H1 (cell line): ENCODE results near the gene GNB1. TPM values are rescaled to one million over a fixed set of nuclear protein-coding genes. Genes with fewer than 3 reads are reported as not detected.

Experiments used
- CTCF ChIA-PET: fragments of 300-600 bp; sonication (Branson Sonifier 250); formaldehyde crosslinking; loops from one replicate; lab custom pipeline; 2021; ENCODE audit not compliant: partially characterized antibody; lab: Charles Lee
- POLR2A ChIA-PET: fragments of 300-600 bp; sonication (Branson Sonifier 250); formaldehyde crosslinking; loops from one replicate; lab custom pipeline; 2021; ENCODE audit warnings: inconsistent platforms; ENCODE audit not compliant: partially characterized antibody; lab: Charles Lee
- DNase-seq, 2 experiments: peaks; one replicate each; pipeline versions ENCODE4 v3.0.0 to v3.0.0-alpha.2; 2010 to 2022; ENCODE audit warnings: low spot score in 2 of 2, low read depth in 1 of 2, mixed read lengths in 1 of 2
- FAIRE-seq: peaks from 2 replicates; lab custom pipeline; 2011; peaks lifted over from hg19 to GRCh38; lab: Jason Lieb, UNC
- H2AFZ ChIP-seq: 2 replicates; pipeline ENCODE4 v1.8.1; 2012; ENCODE audit warnings: low read length, inconsistent platforms
- H2AK5ac ChIP-seq: 2 replicates; pipeline ENCODE4 v1.6.1; 2013; ENCODE audit warnings: low read depth, low read length
- H2BK120ac ChIP-seq: replicated peaks from 2 replicates; pipeline ENCODE3; 2013; ENCODE audit warnings: low read depth, low read length, inconsistent platforms
- H2BK12ac ChIP-seq: 2 replicates; pipeline ENCODE4 v1.6.1; 2013; ENCODE audit warnings: low read depth, low read length
- H2BK15ac ChIP-seq: 2 replicates; pipeline ENCODE4 v1.6.1; 2013; ENCODE audit warnings: low read length
- H2BK20ac ChIP-seq: 2 replicates; pipeline ENCODE4 v1.6.1; 2013; ENCODE audit warnings: low read length
- H2BK5ac ChIP-seq: 2 replicates; pipeline ENCODE4 v1.6.1; 2013; ENCODE audit warnings: low read depth, low read length
- H3K14ac ChIP-seq: 2 replicates; pipeline ENCODE4 v1.6.1; 2013; ENCODE audit warnings: inconsistent platforms; ENCODE audit not compliant: insufficient read length
- H3K18ac ChIP-seq: 2 replicates; pipeline ENCODE4 v1.6.1; 2013; ENCODE audit warnings: low read length; ENCODE audit errors: extremely low read depth
- H3K23ac ChIP-seq: 2 replicates; pipeline ENCODE4 v1.6.1; 2013; ENCODE audit warnings: inconsistent platforms; ENCODE audit not compliant: insufficient read length
- H3K23me2 ChIP-seq: 2 replicates; pipeline ENCODE4 v1.6.1; 2013; ENCODE audit warnings: low read depth, low read length
- H3K27ac ChIP-seq: 2 replicates; pipeline ENCODE4 v1.6.1; 2011; ENCODE audit warnings: low read depth, low read length, inconsistent platforms
- H3K27me3 ChIP-seq, 4 experiments: replicated peaks in 1 of 4; 1 replicate in 1 of 4; 2 replicates in 3 of 4; pipeline versions ENCODE4 v1.6.1 to v1.8.1; 2011 to 2013; ENCODE audit warnings: low read length in 3 of 4, mild to moderate bottlenecking in 3 of 4, inconsistent platforms in 2 of 4, mixed read lengths in 2 of 4, moderate library complexity in 1 of 4; ENCODE audit not compliant: control insufficient read depth in 3 of 4, insufficient read depth in 3 of 4; ENCODE audit errors: extremely low read depth in 1 of 4
- H3K36me3 ChIP-seq, 4 experiments: 2 replicates each; pipeline versions ENCODE4 v1.6.1 to v1.8.1; 2011 to 2013; ENCODE audit warnings: mild to moderate bottlenecking in 4 of 4, low read length in 3 of 4, moderate library complexity in 2 of 4, control low read depth in 1 of 4, inconsistent platforms in 1 of 4; ENCODE audit not compliant: insufficient read depth in 4 of 4, control insufficient read depth in 2 of 4
- H3K4ac ChIP-seq: replicated peaks from 2 replicates; pipeline ENCODE3; 2013; ENCODE audit warnings: low read length, low read depth, mixed read lengths, inconsistent platforms; ENCODE audit not compliant: insufficient read length
- H3K4me1 ChIP-seq, 4 experiments: replicated peaks in 1 of 4; 1 replicate in 1 of 4; 2 replicates in 3 of 4; pipeline versions ENCODE4 v1.6.1 to v1.8.1; 2011 to 2013; ENCODE audit warnings: low read length in 3 of 4, inconsistent platforms in 2 of 4, mixed read lengths in 1 of 4; ENCODE audit not compliant: insufficient read depth in 4 of 4, control insufficient read depth in 3 of 4
- H3K4me2 ChIP-seq, 2 experiments: 2 replicates each; pipeline versions ENCODE4 v1.6.1 to v1.8.1; 2011 to 2013; ENCODE audit warnings: low read depth in 2 of 2, low read length in 2 of 2, control low read depth in 1 of 2, inconsistent platforms in 1 of 2, mild to moderate bottlenecking in 1 of 2; ENCODE audit not compliant: insufficient read depth in 1 of 2
- H3K4me3 ChIP-seq, 4 experiments: fragments of 200-600, 300-600 bp in 1 of 4; sonication (generic), shearing (Covaris generic), sonication (Bioruptor Twin) in 1 of 4; 2 replicates each; pipeline versions ENCODE4 v1.5.1 to v1.8.1; 2011 to 2016; ENCODE audit warnings: low read length in 4 of 4, low read depth in 3 of 4, control low read depth in 2 of 4, inconsistent platforms in 2 of 4, mild to moderate bottlenecking in 2 of 4, mixed read lengths in 1 of 4, moderate library complexity in 1 of 4; ENCODE audit not compliant: insufficient read depth in 2 of 4; ENCODE audit errors: extremely low read depth in 1 of 4
- H3K56ac ChIP-seq: replicated peaks from 2 replicates; pipeline ENCODE3; 2013; ENCODE audit warnings: low read depth, mild to moderate bottlenecking, mixed read lengths, low read length, inconsistent platforms; ENCODE audit not compliant: insufficient read length
- H3K79me1 ChIP-seq: 2 replicates; pipeline ENCODE4 v1.6.1; 2013; ENCODE audit warnings: low read depth, low read length, control low read depth
- H3K79me2 ChIP-seq, 2 experiments: 2 replicates each; pipeline versions ENCODE4 v1.6.1 to v1.8.1; 2012 to 2013; ENCODE audit warnings: low read length in 2 of 2, mild to moderate bottlenecking in 2 of 2, inconsistent platforms in 1 of 2; ENCODE audit not compliant: insufficient read depth in 2 of 2, control insufficient read depth in 1 of 2
- H3K9ac ChIP-seq, 4 experiments: replicated peaks in 1 of 4; 1 replicate in 1 of 4; 2 replicates in 3 of 4; pipeline versions ENCODE4 v1.6.1 to v1.8.1; 2011 to 2013; ENCODE audit warnings: low read depth in 3 of 4, low read length in 3 of 4, control low read depth in 2 of 4, mild to moderate bottlenecking in 2 of 4, moderate library complexity in 2 of 4, inconsistent platforms in 1 of 4; ENCODE audit errors: extremely low read depth in 1 of 4
- H3K9me3 ChIP-seq, 2 experiments: 2 replicates each; pipeline versions ENCODE4 v1.6.1 to v1.8.1; 2012 to 2013; ENCODE audit warnings: mild to moderate bottlenecking in 2 of 2, moderate library complexity in 2 of 2, control low read depth in 1 of 2, inconsistent platforms in 1 of 2, low read depth in 1 of 2, low read length in 1 of 2, mixed read lengths in 1 of 2; ENCODE audit not compliant: insufficient read depth in 2 of 2
- H4K20me1 ChIP-seq, 2 experiments: replicated peaks in 1 of 2; 2 replicates each; pipeline versions ENCODE3 to v1.8.1; 2011 to 2013; ENCODE audit warnings: inconsistent platforms in 2 of 2, low read length in 2 of 2, mild to moderate bottlenecking in 1 of 2; ENCODE audit not compliant: insufficient read depth in 2 of 2, control insufficient read depth in 1 of 2
- H4K5ac ChIP-seq: 2 replicates; pipeline ENCODE4 v1.6.1; 2013; ENCODE audit warnings: low read length, low read depth, mixed read lengths, inconsistent platforms; ENCODE audit not compliant: insufficient read length
- H4K8ac ChIP-seq: 2 replicates; pipeline ENCODE4 v1.8.0; 2013; ENCODE audit warnings: mild to moderate bottlenecking, moderate library complexity, low read length, inconsistent platforms; ENCODE audit not compliant: insufficient read depth; ENCODE audit errors: extremely low read depth
- H4K91ac ChIP-seq: replicated peaks from 2 replicates; pipeline ENCODE3; 2013; ENCODE audit warnings: low read length, mixed read lengths, inconsistent platforms; ENCODE audit not compliant: insufficient read length
- ASH2L ChIP-seq: fragments of 200-600, 300-600 bp; sonication (generic); IDR thresholded peaks from one replicate; pipeline ENCODE4 v1.7.1; 2017; ENCODE audit warnings: low read length
- PHF8 ChIP-seq: fragments of 200-600 bp; sonication (generic); conservative IDR thresholded peaks from 2 replicates; pipeline ENCODE4 v1.7.1; 2012; ENCODE audit warnings: low read depth, mild to moderate bottlenecking, inconsistent platforms, low read length, moderate library complexity
- WGBS, 2 experiments: shearing (Covaris generic) in 1 of 2; methylation state at CpG; one replicate each; pipeline versions ENCODE4 v1.1.6 to v1.1.7; 2013 to 2015; ENCODE audit warnings: low lambda C conversion rate in 2 of 2, mixed read lengths in 2 of 2, inconsistent platforms in 1 of 2, low coverage in 1 of 2, missing lambda C conversion rate in 1 of 2; ENCODE audit not compliant: insufficient replicate concordance in 2 of 2, insufficient coverage in 1 of 2, insufficient read length in 1 of 2; ENCODE audit errors: extremely low coverage in 1 of 2, missing lambda C conversion rate in 1 of 2; 5-methylcytosine and 5-hydroxymethylcytosine counted together
- polyA plus RNA-seq, 7 experiments: library from polyadenylated mRNA; depleted of rRNA in 3 of 7; stranded (reverse) in 5 of 7; unstranded in 2 of 7; fragments of >200 nt in 5 of 7; fragments of 200-250 nt in 2 of 7; gene quantifications; 1 replicate in 5 of 7; 2 replicates in 1 of 7; 4 replicates in 1 of 7; pipeline versions ENCODE4 v1.2.1 to v1.2.3, GENCODE V29; 2011 to 2013; ENCODE audit warnings: missing spikeins in 2 of 7, mixed read lengths in 2 of 7
- total RNA-seq: library from RNA; stranded (reverse); fragmentation: NEBNext Ultra II Directional; extraction: Animal tissue kit (Norgen Biotek cat#: 25700); gene quantifications from 2 replicates; pipeline ENCODE4 v1.2.1, GENCODE V29; 2021

GNB1 gene
- total and polyA plus RNA-seq, 2 of the 8 experiments (the other 6 are each of a cell fraction or from before 2014, with no cell fraction given) = 343 to 382 TPM

DNA sequence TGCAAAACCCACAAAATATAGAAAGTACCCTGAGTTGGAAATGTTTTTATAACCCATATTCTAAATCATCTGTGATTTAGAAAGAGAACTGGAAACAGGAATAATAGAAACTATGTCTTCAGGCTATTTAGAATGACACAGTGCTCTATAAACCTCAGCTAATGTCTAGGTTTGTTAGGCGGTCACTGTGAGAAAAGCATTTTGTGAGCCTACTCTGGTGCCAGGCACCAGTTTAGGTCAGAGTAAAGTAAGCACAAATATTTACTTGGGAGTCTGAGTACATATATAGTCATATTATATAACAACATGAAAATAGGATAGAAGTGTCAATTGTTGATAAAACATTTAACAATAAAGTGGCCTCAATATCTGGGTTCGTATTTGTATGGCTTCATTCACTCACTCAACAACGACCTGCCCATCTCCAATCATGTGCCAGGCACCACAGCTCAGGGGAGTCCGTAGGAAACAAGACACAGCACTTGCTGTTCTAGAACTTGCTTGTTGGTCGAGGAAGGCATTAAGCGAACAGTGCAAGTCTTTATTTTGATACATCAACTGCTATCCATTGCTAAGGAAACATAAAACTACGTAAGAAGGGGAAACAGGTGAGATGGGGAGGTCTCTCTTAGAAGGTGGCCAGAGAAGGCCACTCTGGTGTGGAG is 37.2 kb downstream of the GNB1 start:
- 92% methylated on average over 7 of the region's 7 CpGs; no CpG with 5 or more reads in 1 of the 2 experiments for WGBS, 2 experiments
- no peak for DNase-seq
- Histone ChIP-seq H3K18ac (no peak overlapping the region), H3K79me1 (peaks cover 18% of the 10 kb centered on the region), H2BK5ac (0 out of 2 replicates have a peak overlapping the region, but pooled peaks have one; percentile 12), H3K4me1 (peaks cover 0 to 6% (median 4%) of the 10 kb centered on the region in 4 experiments; a peak in 3 of 7 replicates), H3K27me3 (no peaks in the 10 kb centered on the region), H3K4me2 (no peak overlapping the region), H3K56ac (no peak overlapping the region), H4K20me1 (peaks cover 24 to 31% of the 10 kb centered on the region in 2 experiments), H3K27ac (no peak overlapping the region), H4K5ac (no peak overlapping the region), H3K9me3 (no peaks in the 10 kb centered on the region), H3K14ac (no peak overlapping the region), H3K23ac (no peak overlapping the region), H2BK15ac (no peak overlapping the region), H4K91ac (no peak overlapping the region), H2BK20ac (no peak overlapping the region), H2BK12ac (no peak overlapping the region), H3K4ac (no peak overlapping the region), H3K9ac (no peak overlapping the region), H3K23me2 (no peaks in the 10 kb centered on the region), H3K4me3 (no peak overlapping the region), H3K36me3 (no peaks in the 10 kb centered on the region; a peak in 2 of 8 replicates), H2AK5ac (no peak overlapping the region), H2BK120ac (no peak overlapping the region), H2AFZ (no peak overlapping the region), H4K8ac (no peak overlapping the region), H3K79me2 (peaks cover 26 to 96% of the 10 kb centered on the region in 2 experiments)
- POLR2A ChIA-PET = interaction anchor here (1.7 to 1.8 kb wide), 2 partner anchors 27 to 57 kb away, joined by 3 to 5 read pairs; no protein-coding TSS in a partner anchor
- CTCF ChIA-PET = interaction anchor here (0.7 to 2.0 kb wide), 5 partner anchors 10 to 193 kb away, joined by 3 to 8 read pairs (median 3); no protein-coding TSS in a partner anchor
- TF ChIP-seq ASH2L = no peak
- TF ChIP-seq PHF8 = no peak
- FAIRE-seq = no peak
